Measurements from ENCODE around the gene ADARB1.

DNA sequence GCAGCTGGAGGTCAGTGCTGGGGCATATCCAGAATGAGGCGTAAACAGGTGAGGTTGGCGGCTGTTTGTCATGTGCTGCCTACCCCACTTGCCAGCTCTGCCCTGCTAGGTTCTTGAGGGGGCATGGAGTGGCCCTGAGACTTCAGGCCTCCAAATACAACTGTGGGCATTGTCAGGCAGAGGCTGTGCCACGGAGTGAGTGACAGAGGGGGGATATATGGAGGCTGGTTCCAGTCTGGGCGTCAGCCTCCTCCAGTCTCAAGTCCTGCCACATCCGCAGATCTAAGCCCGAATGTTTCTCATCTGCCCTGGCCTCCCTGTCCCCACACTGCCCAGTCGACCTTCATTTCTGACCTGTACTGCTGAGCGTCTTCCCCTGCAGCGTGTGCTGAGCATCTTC is 128.0 kb downstream of the ADARB1 start:
- TF ChIP-seq L3MBTL2 (conservative IDR thresholded peaks at IDR 0.05) = no peak
- TF ChIP-seq BHLHE40 (IDR thresholded peaks at IDR 0.05; ENCODE audit: borderline replicate concordance) = no peak
- TF ChIP-seq TARDBP (IDR thresholded peaks at IDR 0.05) = no peak
- no peak for TF ChIP-seq HDGF (IDR thresholded peaks at IDR 0.05; ENCODE audit: borderline replicate concordance)
- TF ChIP-seq, protein P1, sequence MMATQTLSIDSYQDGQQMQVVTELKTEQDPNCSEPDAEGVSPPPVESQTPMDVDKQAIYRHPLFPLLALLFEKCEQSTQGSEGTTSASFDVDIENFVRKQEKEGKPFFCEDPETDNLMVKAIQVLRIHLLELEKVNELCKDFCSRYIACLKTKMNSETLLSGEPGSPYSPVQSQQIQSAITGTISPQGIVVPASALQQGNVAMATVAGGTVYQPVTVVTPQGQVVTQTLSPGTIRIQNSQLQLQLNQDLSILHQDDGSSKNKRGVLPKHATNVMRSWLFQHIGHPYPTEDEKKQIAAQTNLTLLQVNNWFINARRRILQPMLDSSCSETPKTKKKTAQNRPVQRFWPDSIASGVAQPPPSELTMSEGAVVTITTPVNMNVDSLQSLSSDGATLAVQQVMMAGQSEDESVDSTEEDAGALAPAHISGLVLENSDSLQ (IDR thresholded peaks at IDR 0.05) = no peak
- TF ChIP-seq FOXA1 (IDR thresholded peaks at IDR 0.05) = no peak
- TF ChIP-seq ELF4 (IDR thresholded peaks at IDR 0.05) = no peak
- no peak for TF ChIP-seq ZNF384 (IDR thresholded peaks at IDR 0.05)
- TF ChIP-seq FOXM1 (IDR thresholded peaks at IDR 0.05; ENCODE audit: borderline replicate concordance) = no peak
- no peak for TF ChIP-seq ARNT (IDR thresholded peaks at IDR 0.05)
- no peak for TF ChIP-seq SP1 (IDR thresholded peaks at IDR 0.05)
- no peak for TF ChIP-seq NFRKB (IDR thresholded peaks at IDR 0.05)
- no peak for TF ChIP-seq FOXK2 (IDR thresholded peaks at IDR 0.05)
- TF ChIP-seq SUZ12 (IDR thresholded peaks at IDR 0.05) = no peak

Measured in HEK293T (cell line).